Naive thymus-derived CD4-positive, alpha-beta T cell (primary cell): ENCODE data around the gene PRLR. TPM values are rescaled to one million over a fixed set of nuclear protein-coding genes. Genes with fewer than 3 reads are reported as not detected.
A peak's percentile ranks its signal among the peaks of the same experiment; 100 is the strongest.

Source experiments
- ATAC-seq: fragments of 150-1000 bp; cut with Tn5 transposase; 2 replicates; pipeline ENCODE4 v1.10.0; 2021; ENCODE audit warnings: mild to moderate bottlenecking, moderate library complexity
- CTCF ChIA-PET: fragments of 350-600 bp; sonication (Branson Sonifier 250); formaldehyde crosslinking; loops from one replicate; lab custom pipeline; 2021; ENCODE audit warnings: antibody characterized with exemption; lab: Charles Lee
- POLR2A ChIA-PET: fragments of 350-600 bp; sonication (Branson Sonifier 250); formaldehyde crosslinking; loops from one replicate; lab custom pipeline; 2021; ENCODE audit warnings: antibody characterized with exemption, inconsistent platforms; lab: Charles Lee
- DNase-seq, 9 donors: peaks; one replicate each; pipeline versions ENCODE4 v3.0.0 to v3.0.0-alpha.2; 2020 to 2022; ENCODE audit warnings: mixed read lengths in 1 of 9
- H3K27ac ChIP-seq: one replicate; pipeline ENCODE4 v1.7.0; 2013; ENCODE audit warnings: mild to moderate bottlenecking, low read depth, low read length, moderate library complexity
- H3K27me3 ChIP-seq, 2 donors: one replicate each; pipeline ENCODE4 v1.7.0; 2013; ENCODE audit warnings: low read length in 2 of 2, mild to moderate bottlenecking in 2 of 2, moderate library complexity in 2 of 2; ENCODE audit not compliant: control insufficient read depth in 2 of 2, insufficient read depth in 2 of 2
- H3K36me3 ChIP-seq, 3 experiments: 1 replicate in 2 of 3; 2 replicates in 1 of 3; pipeline ENCODE4 v1.7.0; 2013; ENCODE audit warnings: low read length in 3 of 3, mild to moderate bottlenecking in 3 of 3, moderate library complexity in 1 of 3; ENCODE audit not compliant: insufficient read depth in 3 of 3, control insufficient read depth in 2 of 3
- H3K4me1 ChIP-seq, 2 donors: one replicate each; pipeline ENCODE4 v1.7.0; 2013; ENCODE audit warnings: low read length in 2 of 2, mild to moderate bottlenecking in 2 of 2, moderate library complexity in 1 of 2; ENCODE audit not compliant: control insufficient read depth in 2 of 2, insufficient read depth in 2 of 2
- H3K4me3 ChIP-seq: 2 replicates; pipeline ENCODE4 v1.7.0; 2013; ENCODE audit warnings: mild to moderate bottlenecking, low read length
- H3K9me3 ChIP-seq, 3 experiments: 1 replicate in 2 of 3; 2 replicates in 1 of 3; pipeline ENCODE4 v1.7.0; 2013; ENCODE audit warnings: low read length in 3 of 3; ENCODE audit not compliant: control insufficient read depth in 2 of 3
- H3K27ac Mint-ChIP-seq, 9 donors: one replicate each; pipeline ENCODE4 v1.8.0; 2020 to 2022; ENCODE audit warnings: mixed read lengths in 9 of 9, mild to moderate bottlenecking in 8 of 9, moderate library complexity in 5 of 9, inconsistent platforms in 2 of 9
- H3K27me3 Mint-ChIP-seq, 5 donors: one replicate each; pipeline ENCODE4 v1.8.0; 2021 to 2022; ENCODE audit warnings: mixed read lengths in 5 of 5, mild to moderate bottlenecking in 1 of 5
- H3K36me3 Mint-ChIP-seq, 5 donors: one replicate each; pipeline ENCODE4 v1.8.0; 2020 to 2022; ENCODE audit warnings: mixed read lengths in 5 of 5, mild to moderate bottlenecking in 3 of 5, inconsistent platforms in 1 of 5
- H3K4me1 Mint-ChIP-seq, 7 donors: one replicate each; pipeline ENCODE4 v1.8.0; 2020 to 2022; ENCODE audit warnings: mixed read lengths in 7 of 7, mild to moderate bottlenecking in 3 of 7, inconsistent platforms in 1 of 7
- H3K4me3 Mint-ChIP-seq, 10 donors: one replicate each; pipeline ENCODE4 v1.8.0; 2020 to 2022; ENCODE audit warnings: mild to moderate bottlenecking in 10 of 10, mixed read lengths in 10 of 10, moderate library complexity in 6 of 10, inconsistent platforms in 2 of 10
- H3K9me3 Mint-ChIP-seq, 11 donors: one replicate each; pipeline ENCODE4 v1.8.0; 2020 to 2022; ENCODE audit warnings: mixed read lengths in 11 of 11, mild to moderate bottlenecking in 4 of 11, inconsistent platforms in 1 of 11, moderate library complexity in 1 of 11
- intact Hi-C, 2 donors: fragments of 100-400 bp; cut with micrococcal nuclease; formaldehyde crosslinking; loops; one replicate each; pipeline ENCODE4 v1.15.1; 2023
- polyA plus RNA-seq, 2 donors: library from polyadenylated mRNA; unstranded; fragments of 300-500 nt; fragmentation: Illumina TruSeq; gene quantifications; one replicate each; pipeline ENCODE4 v1.2.3, GENCODE V29; 2021
- total RNA-seq, 6 experiments: library from RNA in 5 of 6; stranded (reverse) in 5 of 6; gene quantifications; 1 replicate in 5 of 6; 2 replicates in 1 of 6; pipeline ENCODE4 v1.2.3 and lab custom pipeline; 2021 to 2026

Gene PRLR
- total and polyA plus RNA-seq, 7 experiments from 2014 or later: 0.03 to 1.4 TPM; not detected in 5

DNA sequence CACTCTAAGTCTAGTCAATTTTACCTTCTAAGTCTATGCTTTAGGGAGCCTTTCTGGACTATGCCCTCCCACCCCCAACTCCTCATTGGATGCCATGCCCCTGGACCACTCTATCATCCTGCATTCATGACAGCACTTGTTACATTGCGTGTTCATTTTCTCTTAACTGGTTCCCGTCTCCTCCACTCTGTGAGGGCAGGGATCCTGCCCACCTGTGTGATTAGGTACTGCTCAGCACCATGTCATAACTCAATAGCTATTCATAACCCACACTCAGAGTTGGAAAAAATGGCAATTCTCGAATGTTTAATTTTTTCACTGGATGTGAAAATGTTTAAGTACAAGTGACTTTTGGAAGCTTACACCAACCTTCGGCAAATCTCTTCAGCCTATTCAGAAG is 88.5 kb downstream of the PRLR start:
- H3K36me3 ChIP-seq: no peaks in the 10 kb centered on the region
- H3K27ac Mint-ChIP-seq: no peak overlapping the region
- no peak overlapping the region for H3K27ac ChIP-seq
- no peak overlapping the region for H3K4me3 ChIP-seq
- intact Hi-C loops: no loop called here
- ChIA-PET POLR2A (no interaction called here), CTCF (no interaction called here)
- H3K4me3 Mint-ChIP-seq: no peak overlapping the region
- no peaks in the 10 kb centered on the region for H3K9me3 ChIP-seq
- peaks cover 18 to 38% (median 21%) of the 10 kb centered on the region in 5 donors for H3K27me3 Mint-ChIP-seq
- H3K4me1 ChIP-seq: no peaks in the 10 kb centered on the region
- ATAC-seq (no peak), DNase-seq (no peak)
- no peaks in the 10 kb centered on the region for H3K27me3 ChIP-seq
- peaks cover 0 to 5% (median 0%) of the 10 kb centered on the region in 5 donors for H3K36me3 Mint-ChIP-seq
- peaks cover 0 to 3% (median 0%) of the 10 kb centered on the region in 11 donors for H3K9me3 Mint-ChIP-seq
- H3K4me1 Mint-ChIP-seq: no peaks in the 10 kb centered on the region

DNA sequence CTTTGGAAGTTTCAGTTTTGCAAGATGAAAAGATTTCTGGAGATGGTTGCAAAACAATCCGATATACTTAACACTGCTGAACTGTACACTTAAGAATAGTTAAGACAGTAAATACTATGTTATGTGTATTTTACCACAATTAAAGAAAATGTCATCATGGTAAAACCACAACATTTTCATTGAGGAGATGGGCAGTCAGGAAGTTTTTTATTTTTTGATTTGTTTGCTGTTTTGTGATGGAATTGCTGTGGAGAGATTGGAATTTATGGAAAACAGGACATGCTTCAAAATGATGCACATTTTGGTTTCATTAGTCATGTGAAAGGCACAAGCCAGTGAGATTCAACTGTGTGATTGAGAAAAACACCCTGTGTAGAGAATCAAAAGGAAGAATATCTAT is 92.1 kb downstream of the PRLR start:
- ChIA-PET POLR2A (no interaction called here), CTCF (no interaction called here)
- Histone ChIP-seq H3K27me3 (no peaks in the 10 kb centered on the region), H3K4me1 (no peaks in the 10 kb centered on the region), H3K36me3 (no peaks in the 10 kb centered on the region), H3K27ac (no peak overlapping the region), H3K4me3 (no peak overlapping the region), H3K9me3 (no peaks in the 10 kb centered on the region)
- Mint-ChIP-seq H3K27ac (no peak overlapping the region), H3K4me1 (peaks cover 0 to 1% (median 0%) of the 10 kb centered on the region in 7 donors), H3K9me3 (no peaks in the 10 kb centered on the region), H3K4me3 (no peak overlapping the region), H3K27me3 (peaks cover 23 to 34% (median 25%) of the 10 kb centered on the region in 5 donors), H3K36me3 (no peaks in the 10 kb centered on the region)
- no peak for DNase-seq
- intact Hi-C loops: no loop called here
- no peak for ATAC-seq

DNA sequence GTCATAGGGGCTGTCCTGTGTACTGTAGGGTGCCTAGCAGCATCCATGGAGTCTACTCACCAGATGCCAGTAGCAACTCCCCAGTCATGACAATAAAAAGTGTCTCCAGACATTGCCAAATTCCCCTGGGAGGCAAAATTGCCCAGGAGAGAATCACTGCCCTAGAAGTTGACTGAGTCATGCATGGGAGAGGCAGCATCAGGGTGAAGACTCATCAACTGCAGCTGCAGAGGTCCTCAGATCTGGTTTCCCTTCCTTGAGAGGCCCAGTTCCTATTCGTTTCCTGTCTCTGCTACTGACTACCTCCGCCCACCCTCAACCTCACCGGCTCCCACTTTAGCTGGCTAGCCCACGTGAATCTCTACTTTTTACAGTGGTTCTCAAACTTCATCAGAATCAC is 93.9 kb downstream of the PRLR start:
- ATAC-seq (no peak), DNase-seq (no peak)
- Mint-ChIP-seq H3K4me1 (peaks cover 0 to 1% (median 0%) of the 10 kb centered on the region in 7 donors), H3K27ac (no peak overlapping the region), H3K9me3 (no peaks in the 10 kb centered on the region), H3K36me3 (no peaks in the 10 kb centered on the region), H3K4me3 (no peak overlapping the region), H3K27me3 (peaks cover 26 to 35% (median 27%) of the 10 kb centered on the region in 5 donors)
- no peaks in the 10 kb centered on the region for H3K4me1 ChIP-seq
- CTCF ChIA-PET: no interaction called here
- intact Hi-C loops: no loop called here
- POLR2A ChIA-PET: no interaction called here
- H3K36me3 ChIP-seq: no peaks in the 10 kb centered on the region
- H3K4me3 ChIP-seq: no peak overlapping the region
- no peak overlapping the region for H3K27ac ChIP-seq
- no peaks in the 10 kb centered on the region for H3K9me3 ChIP-seq
- no peaks in the 10 kb centered on the region for H3K27me3 ChIP-seq

DNA sequence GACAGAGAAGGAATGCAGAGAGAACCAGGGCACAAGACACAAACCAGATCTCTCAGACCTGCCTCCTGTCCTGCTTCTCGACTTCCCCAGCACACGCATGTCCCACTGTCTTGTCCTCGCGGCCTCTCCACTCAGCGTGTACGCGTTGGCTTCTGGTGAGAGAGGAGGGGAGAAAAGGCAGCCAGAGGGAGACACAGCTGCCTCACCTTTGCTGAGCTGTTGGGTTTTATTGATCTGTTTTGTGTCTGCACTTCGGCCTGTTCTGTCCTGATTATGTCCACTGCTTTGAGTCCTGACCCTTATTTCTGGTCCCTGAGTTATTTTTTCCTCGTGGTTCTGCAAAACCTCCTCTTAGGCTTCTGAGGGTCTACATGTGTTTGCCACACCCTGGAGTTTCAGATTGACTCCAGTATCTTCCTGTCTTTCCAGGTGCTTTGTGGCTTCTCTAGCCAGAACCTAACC is 95.0 kb downstream of the PRLR start:
- intact Hi-C loops: no loop called here
- peaks cover 27 to 42% (median 36%) of the 10 kb centered on the region in 5 donors for H3K27me3 Mint-ChIP-seq
- peak overlapping the region in 1 of 10 donors; percentile 34 for H3K4me3 Mint-ChIP-seq
- POLR2A ChIA-PET: no interaction called here
- peaks cover 3 to 7% (median 5%) of the 10 kb centered on the region in 7 donors for H3K4me1 Mint-ChIP-seq
- Histone ChIP-seq H3K36me3 (no peaks in the 10 kb centered on the region), H3K27me3 (no peaks in the 10 kb centered on the region), H3K4me1 (peaks cover 0 to 3% of the 10 kb centered on the region in 2 donors), H3K9me3 (no peaks in the 10 kb centered on the region), H3K27ac (no peak overlapping the region), H3K4me3 (no peak overlapping the region)
- H3K36me3 Mint-ChIP-seq: peaks cover 0 to 3% (median 0%) of the 10 kb centered on the region in 5 donors
- ATAC-seq (no peak), DNase-seq (no peak)
- H3K9me3 Mint-ChIP-seq: peaks cover 0 to 5% (median 0%) of the 10 kb centered on the region in 11 donors
- no peak overlapping the region for H3K27ac Mint-ChIP-seq
- CTCF ChIA-PET: no interaction called here

DNA sequence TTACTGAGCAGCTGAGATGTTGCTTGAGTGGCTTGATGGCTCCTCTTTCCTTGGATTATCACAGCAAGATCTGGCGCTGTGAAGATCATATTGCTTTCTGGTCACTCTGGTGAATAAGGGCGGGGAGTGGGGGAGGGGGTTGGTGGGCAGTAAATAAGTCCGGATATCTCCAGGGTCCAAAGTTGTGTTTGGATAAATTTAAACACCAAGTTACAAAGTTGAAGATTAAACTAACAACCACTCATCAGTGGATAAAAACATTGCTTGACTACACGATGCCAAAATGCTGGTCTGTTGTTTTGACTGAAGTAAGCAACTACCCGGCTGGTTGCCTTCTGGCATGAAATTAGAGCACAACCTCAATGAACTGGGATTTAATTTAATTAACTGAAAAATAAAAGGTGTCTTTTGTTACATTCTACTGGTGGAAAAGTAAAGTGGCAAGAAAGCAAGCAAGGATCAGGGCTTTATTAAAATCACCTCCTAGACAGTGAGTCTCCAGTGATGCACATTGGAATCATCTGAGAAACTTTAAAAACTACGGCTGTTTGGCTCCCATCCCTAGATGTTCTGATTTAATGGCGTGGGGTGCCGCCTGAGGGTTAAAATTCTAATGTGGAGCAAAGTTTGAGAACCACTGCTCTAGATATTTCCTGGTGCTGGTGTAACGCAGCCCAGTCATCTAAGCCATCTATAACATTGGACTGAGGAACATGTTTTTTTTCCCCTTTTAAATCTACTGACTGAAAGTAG is 95.8 kb downstream of the PRLR start:
- Histone ChIP-seq H3K27me3 (no peaks in the 10 kb centered on the region), H3K4me3 (no peak overlapping the region), H3K4me1 (peaks cover 7 to 10% of the 10 kb centered on the region in 2 donors), H3K27ac (no peak overlapping the region), H3K36me3 (no peaks in the 10 kb centered on the region), H3K9me3 (no peaks in the 10 kb centered on the region)
- H3K4me3 Mint-ChIP-seq: no peak overlapping the region
- H3K36me3 Mint-ChIP-seq: peaks cover 0 to 3% (median 0%) of the 10 kb centered on the region in 5 donors
- ChIA-PET POLR2A (no interaction called here), CTCF (no interaction called here)
- ATAC-seq (no peak), DNase-seq (no peak)
- H3K27me3 Mint-ChIP-seq: peaks cover 35 to 45% (median 37%) of the 10 kb centered on the region in 5 donors
- no peak overlapping the region for H3K27ac Mint-ChIP-seq
- H3K4me1 Mint-ChIP-seq: peaks cover 10 to 14% (median 12%) of the 10 kb centered on the region in 7 donors
- intact Hi-C loops: no loop called here
- H3K9me3 Mint-ChIP-seq: peaks cover 0 to 9% (median 0%) of the 10 kb centered on the region in 11 donors

DNA sequence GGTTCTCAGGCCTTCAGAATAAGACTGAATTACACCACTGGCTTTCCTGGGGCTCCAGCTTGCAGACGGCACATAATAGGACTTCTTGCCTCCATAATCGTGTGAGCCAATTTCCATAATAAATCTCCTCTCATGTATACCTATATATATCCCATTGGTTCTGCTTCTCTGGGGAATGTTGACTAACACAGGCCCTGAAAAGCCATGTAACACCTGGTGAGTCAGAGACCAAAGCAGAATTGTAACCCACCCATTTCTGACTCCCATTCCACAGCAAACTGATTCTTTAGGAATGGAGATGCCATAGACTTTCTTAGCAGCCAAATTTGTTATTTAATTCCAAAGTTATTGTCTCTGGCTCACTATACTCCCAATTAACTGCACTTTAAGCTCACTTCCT is 97.1 kb downstream of the PRLR start:
- H3K27me3 ChIP-seq: no peaks in the 10 kb centered on the region
- no peak for ATAC-seq
- peaks cover 8 to 10% of the 10 kb centered on the region in 2 donors for H3K4me1 ChIP-seq
- DNase-seq: no peak
- H3K36me3 ChIP-seq: no peaks in the 10 kb centered on the region
- H3K9me3 ChIP-seq: no peaks in the 10 kb centered on the region
- Mint-ChIP-seq H3K4me1 (peaks cover 10 to 19% (median 12%) of the 10 kb centered on the region in 7 donors), H3K27ac (no peak overlapping the region), H3K27me3 (peaks cover 38 to 48% (median 43%) of the 10 kb centered on the region in 5 donors), H3K36me3 (peaks cover 0 to 3% (median 0%) of the 10 kb centered on the region in 5 donors), H3K9me3 (peaks cover 0 to 9% (median 0%) of the 10 kb centered on the region in 11 donors), H3K4me3 (no peak overlapping the region)
- POLR2A ChIA-PET: no interaction called here
- intact Hi-C loops: no loop called here
- no peak overlapping the region for H3K27ac ChIP-seq
- CTCF ChIA-PET: no interaction called here
- no peak overlapping the region for H3K4me3 ChIP-seq
